ENCODE measurements around the gene SMIM24. TPM values are rescaled to one million over a fixed set of nuclear protein-coding genes. Genes with fewer than 3 reads are reported as not detected.
"Not testable (repeated sequence)": the region's sequence is repeated elsewhere in the genome, so short reads cannot be mapped to it uniquely, and the experiment has no call there.

The SMIM24 gene
- total RNA-seq, 1 experiment from 2014 or later = 1.9 TPM

GRCh38 chr19:3431760-3432397 is 48.4 kb downstream of the SMIM24 start:
- Histone ChIP-seq H3K23ac (ENCODE audit: insufficient read length, low read depth, low read length) (no peak overlapping the region), H3T11ph (ENCODE audit: low read length) (no peak overlapping the region), H3K9me3 (ENCODE audit: control insufficient read depth, low read depth, low read length) (no peaks in the 10 kb centered on the region), H3K4ac (ENCODE audit: low read depth, low read length) (no peak overlapping the region), H4K8ac (replicated peaks; ENCODE audit: insufficient read length, low read depth, low read length) (no peak overlapping the region), H3K56ac (ENCODE audit: insufficient read length, low read depth, low read length) (no peak overlapping the region), H3K18ac (ENCODE audit: insufficient read length, low read depth, low read length) (no peak overlapping the region), H3K27me3 (ENCODE audit: insufficient read depth, low read length) (no peaks in the 10 kb centered on the region), H2BK120ac (ENCODE audit: low read depth, low read length, poor library complexity, severe bottlenecking) (no peak overlapping the region), H2BK20ac (ENCODE audit: low read depth, low read length, poor library complexity, severe bottlenecking) (no peak overlapping the region), H2BK12ac (ENCODE audit: insufficient read length, low read depth, low read length) (no peak overlapping the region), H4K91ac (ENCODE audit: insufficient read length, low read depth, low read length) (no peak overlapping the region), H4K20me1 (ENCODE audit: control insufficient read depth, insufficient read depth, insufficient read length) (no peaks in the 10 kb centered on the region), H3K9ac (ENCODE audit: extremely low read depth, insufficient read length, low read length) (no peak overlapping the region), H3K79me1 (ENCODE audit: insufficient read depth, low read depth, low read length, poor library complexity, severe bottlenecking) (no peaks in the 10 kb centered on the region), H2BK5ac (ENCODE audit: insufficient read length, low read length) (no peak overlapping the region), H3K14ac (ENCODE audit: insufficient read depth, low read length) (no peak overlapping the region), H2AK5ac (ENCODE audit: insufficient read length, low read length) (no peak overlapping the region), H4K5ac (ENCODE audit: insufficient read length, low read depth, low read length) (no peak overlapping the region), H3K23me2 (ENCODE audit: insufficient read length, low read depth, low read length, poor library complexity, severe bottlenecking) (peaks cover 4% of the 10 kb centered on the region), H2AFZ (ENCODE audit: low read length) (no peak overlapping the region), H3K27ac (ENCODE audit: insufficient read length, low read depth, low read length) (no peak overlapping the region), H3K4me1 (ENCODE audit: insufficient read depth, low read length) (no peaks in the 10 kb centered on the region), H2BK15ac (ENCODE audit: low read depth, low read length) (no peak overlapping the region), H3K79me2 (ENCODE audit: insufficient read depth, low read length) (no peaks in the 10 kb centered on the region), H3K4me2 (ENCODE audit: insufficient read depth, insufficient read length, low read length) (no peak overlapping the region)
- H3K4me1 Mint-ChIP-seq = peaks cover 8 to 11% of the 10 kb centered on the region in 2 experiments
- H3K4me3 Mint-ChIP-seq = no peak overlapping the region
- H3K27me3 Mint-ChIP-seq (ENCODE audit: low read depth) = peaks cover 23% of the 10 kb centered on the region
- H3K27ac Mint-ChIP-seq = no peak overlapping the region
- no peak for TF ChIP-seq CTCF (conservative IDR thresholded peaks at IDR 0.05)
- no CpG with 5 or more reads among the region's 18 CpGs for WGBS (ENCODE audit: extremely low coverage, insufficient read length, low lambda C conversion rate)
- DNase-seq = no peak
- H3K36me3 Mint-ChIP-seq (ENCODE audit: insufficient read depth in 1 of 3, low read depth in 3 of 3) = no peaks in the 10 kb centered on the region; a peak in 1 of 7 replicates
- H3K9me3 Mint-ChIP-seq = no peaks in the 10 kb centered on the region; a peak in 1 of 5 replicates

- H2BK5ac ChIP-seq (ENCODE audit: insufficient read length, low read length); H2BK120ac ChIP-seq (ENCODE audit: low read depth, low read length, poor library complexity, severe bottlenecking); H4K91ac ChIP-seq (ENCODE audit: insufficient read length, low read depth, low read length); H3K27ac ChIP-seq (ENCODE audit: insufficient read length, low read depth, low read length); H3K9me3 ChIP-seq (ENCODE audit: control insufficient read depth, low read depth, low read length); H3K4me1 ChIP-seq (ENCODE audit: insufficient read depth, low read length); H4K5ac ChIP-seq (ENCODE audit: insufficient read length, low read depth, low read length); H3K27ac Mint-ChIP-seq; H3T11ph ChIP-seq (ENCODE audit: low read length); H3K27me3 ChIP-seq (ENCODE audit: insufficient read depth, low read length); DNase-seq; H2AK5ac ChIP-seq (ENCODE audit: insufficient read length, low read length); H3K4me3 Mint-ChIP-seq; H4K8ac ChIP-seq (replicated peaks; ENCODE audit: insufficient read length, low read depth, low read length); H4K20me1 ChIP-seq (ENCODE audit: control insufficient read depth, insufficient read depth, insufficient read length); H2AFZ ChIP-seq (ENCODE audit: low read length); H2BK15ac ChIP-seq (ENCODE audit: low read depth, low read length); H3K23me2 ChIP-seq (ENCODE audit: insufficient read length, low read depth, low read length, poor library complexity, severe bottlenecking); H3K14ac ChIP-seq (ENCODE audit: insufficient read depth, low read length); H3K18ac ChIP-seq (ENCODE audit: insufficient read length, low read depth, low read length); H3K4me1 Mint-ChIP-seq; H3K9ac ChIP-seq (ENCODE audit: extremely low read depth, insufficient read length, low read length); H2BK20ac ChIP-seq (ENCODE audit: low read depth, low read length, poor library complexity, severe bottlenecking); H3K79me1 ChIP-seq (ENCODE audit: insufficient read depth, low read depth, low read length, poor library complexity, severe bottlenecking); H3K4ac ChIP-seq (ENCODE audit: low read depth, low read length); H2BK12ac ChIP-seq (ENCODE audit: insufficient read length, low read depth, low read length); H3K79me2 ChIP-seq (ENCODE audit: insufficient read depth, low read length); H3K56ac ChIP-seq (ENCODE audit: insufficient read length, low read depth, low read length); H3K9me3 Mint-ChIP-seq; H3K23ac ChIP-seq (ENCODE audit: insufficient read length, low read depth, low read length); H3K4me2 ChIP-seq (ENCODE audit: insufficient read depth, insufficient read length, low read length); H3K36me3 Mint-ChIP-seq (ENCODE audit: insufficient read depth in 1 of 3, low read depth in 3 of 3): not testable (repeated sequence)
- no CpG with 5 or more reads among the region's 5 CpGs for WGBS (ENCODE audit: extremely low coverage, insufficient read length, low lambda C conversion rate)
- peaks cover 29% of the 10 kb centered on the region for H3K27me3 Mint-ChIP-seq (ENCODE audit: low read depth)
These were observed 50.0 kb downstream of the SMIM24 start for GRCh38 chr19:3430366-3430680.

Measured in H9 (cell line).